H9 (cell line): Measurements from ENCODE around the gene FRMPD1. TPM values are rescaled to one million over a fixed set of nuclear protein-coding genes. Genes with fewer than 3 reads are reported as not detected.

Experiments
- DNase-seq: peaks from one replicate; pipeline ENCODE4 v3.0.0-alpha.2; 2017
- H2AFZ ChIP-seq: one replicate; pipeline ENCODE4 v1.6.1; 2013; ENCODE audit warnings: mild to moderate bottlenecking, low read length, control low read depth, moderate library complexity
- H2AK5ac ChIP-seq: 2 replicates; pipeline ENCODE4 v1.6.1; 2013; ENCODE audit warnings: low read length, control low read depth, mixed read lengths; ENCODE audit not compliant: insufficient read length
- H2BK120ac ChIP-seq: one replicate; pipeline ENCODE4 v1.6.1; 2013; ENCODE audit warnings: low read depth, mild to moderate bottlenecking, low read length, control low read depth, inconsistent platforms; ENCODE audit not compliant: poor library complexity, severe bottlenecking
- H2BK12ac ChIP-seq: 2 replicates; pipeline ENCODE4 v1.6.1; 2013; ENCODE audit warnings: low read length, control low read depth, mixed read lengths, low read depth; ENCODE audit not compliant: insufficient read length
- H2BK15ac ChIP-seq: 2 replicates; pipeline ENCODE4 v1.6.1; 2013; ENCODE audit warnings: low read depth, low read length, control low read depth
- H2BK20ac ChIP-seq: one replicate; pipeline ENCODE4 v1.6.1; 2013; ENCODE audit warnings: low read depth, mild to moderate bottlenecking, low read length, control low read depth, inconsistent platforms; ENCODE audit not compliant: poor library complexity, severe bottlenecking
- H2BK5ac ChIP-seq: 2 replicates; pipeline ENCODE4 v1.6.1; 2013; ENCODE audit warnings: low read length, control low read depth, mixed read lengths; ENCODE audit not compliant: insufficient read length
- H3K14ac ChIP-seq: 2 replicates; pipeline ENCODE4 v1.6.1; 2013; ENCODE audit warnings: low read length, control low read depth; ENCODE audit not compliant: insufficient read depth
- H3K18ac ChIP-seq: 2 replicates; pipeline ENCODE4 v1.6.1; 2013; ENCODE audit warnings: low read depth, mild to moderate bottlenecking, mixed read lengths, low read length, control low read depth; ENCODE audit not compliant: insufficient read length
- H3K23ac ChIP-seq: 2 replicates; pipeline ENCODE4 v1.6.1; 2013; ENCODE audit warnings: low read length, control low read depth, mixed read lengths, low read depth; ENCODE audit not compliant: insufficient read length
- H3K23me2 ChIP-seq: 2 replicates; pipeline ENCODE4 v1.6.1; 2013; ENCODE audit warnings: low read depth, mild to moderate bottlenecking, mixed read lengths, low read length, control low read depth; ENCODE audit not compliant: insufficient read length, poor library complexity, severe bottlenecking
- H3K27ac ChIP-seq: 2 replicates; pipeline ENCODE4 v1.5.1; 2013; ENCODE audit warnings: low read length, control low read depth, mixed read lengths, low read depth; ENCODE audit not compliant: insufficient read length
- H3K27me3 ChIP-seq: 2 replicates; pipeline ENCODE4 v1.6.1; 2013; ENCODE audit warnings: low read length, control low read depth, inconsistent platforms; ENCODE audit not compliant: insufficient read depth
- H3K4ac ChIP-seq: 2 replicates; pipeline ENCODE4 v1.6.1; 2013; ENCODE audit warnings: low read depth, mild to moderate bottlenecking, control low read depth, inconsistent platforms, low read length, moderate library complexity
- H3K4me1 ChIP-seq: 2 replicates; pipeline ENCODE4 v1.6.1; 2013; ENCODE audit warnings: low read length, control low read depth, inconsistent platforms; ENCODE audit not compliant: insufficient read depth
- H3K4me2 ChIP-seq: 2 replicates; pipeline ENCODE4 v1.6.1; 2013; ENCODE audit warnings: low read length, control low read depth, mixed read lengths; ENCODE audit not compliant: insufficient read length, insufficient read depth
- H3K56ac ChIP-seq: 2 replicates; pipeline ENCODE4 v1.6.1; 2013; ENCODE audit warnings: low read depth, mild to moderate bottlenecking, mixed read lengths, low read length, control low read depth; ENCODE audit not compliant: insufficient read length
- H3K79me1 ChIP-seq: 2 replicates; pipeline ENCODE4 v1.6.1; 2013; ENCODE audit warnings: low read depth, mild to moderate bottlenecking, moderate library complexity, low read length, control low read depth, inconsistent platforms; ENCODE audit not compliant: insufficient read depth, poor library complexity, severe bottlenecking
- H3K79me2 ChIP-seq: 2 replicates; pipeline ENCODE4 v1.6.1; 2013; ENCODE audit warnings: low read length, control low read depth, inconsistent platforms; ENCODE audit not compliant: insufficient read depth
- H3K9ac ChIP-seq: 2 replicates; pipeline ENCODE4 v1.6.1; 2013; ENCODE audit warnings: low read length, control low read depth, mixed read lengths; ENCODE audit not compliant: insufficient read length; ENCODE audit errors: extremely low read depth
- H3K9me3 ChIP-seq: one replicate; pipeline ENCODE4 v1.6.1; 2013; ENCODE audit warnings: low read depth, low read length, inconsistent platforms; ENCODE audit not compliant: control insufficient read depth
- H3T11ph ChIP-seq: one replicate; pipeline ENCODE4 v1.6.1; 2013; ENCODE audit warnings: mild to moderate bottlenecking, low read length, control low read depth, inconsistent platforms
- H4K20me1 ChIP-seq: one replicate; pipeline ENCODE4 v1.6.1; 2013; ENCODE audit not compliant: control insufficient read depth, insufficient read length, insufficient read depth
- H4K5ac ChIP-seq: 2 replicates; pipeline ENCODE4 v1.6.1; 2013; ENCODE audit warnings: low read depth, mild to moderate bottlenecking, mixed read lengths, low read length, control low read depth; ENCODE audit not compliant: insufficient read length
- H4K8ac ChIP-seq: replicated peaks from 2 replicates; pipeline ENCODE4 v1.6.1; 2013; ENCODE audit warnings: low read length, control low read depth, mixed read lengths, low read depth; ENCODE audit not compliant: insufficient read length
- H4K91ac ChIP-seq: 2 replicates; pipeline ENCODE4 v1.6.1; 2013; ENCODE audit warnings: low read depth, mild to moderate bottlenecking, moderate library complexity, mixed read lengths, low read length, control low read depth; ENCODE audit not compliant: insufficient read length
- H3K27ac Mint-ChIP-seq, 3 experiments: 2 replicates in 2 of 3; 3 replicates in 1 of 3; pipeline ENCODE4 v1.8.0; 2020 to 2021; ENCODE audit warnings: mixed read lengths in 3 of 3, mild to moderate bottlenecking in 1 of 3, moderate library complexity in 1 of 3
- H3K27me3 Mint-ChIP-seq: 2 replicates; pipeline ENCODE4 v1.8.0; 2021; ENCODE audit warnings: low read depth, mild to moderate bottlenecking, moderate library complexity, mixed read lengths
- H3K36me3 Mint-ChIP-seq, 3 experiments: 2 replicates in 2 of 3; 3 replicates in 1 of 3; pipeline ENCODE4 v1.8.0; 2020 to 2021; ENCODE audit warnings: low read depth in 3 of 3, mixed read lengths in 3 of 3; ENCODE audit not compliant: insufficient read depth in 1 of 3
- H3K4me1 Mint-ChIP-seq, 2 experiments: 2 replicates each; pipeline ENCODE4 v1.8.0; 2020; ENCODE audit warnings: mixed read lengths in 2 of 2
- H3K4me3 Mint-ChIP-seq, 2 experiments: 2 replicates in 1 of 2; 3 replicates in 1 of 2; pipeline ENCODE4 v1.8.0; 2020 to 2021; ENCODE audit warnings: mild to moderate bottlenecking in 2 of 2, mixed read lengths in 2 of 2, moderate library complexity in 1 of 2
- H3K9me3 Mint-ChIP-seq, 2 experiments: 2 replicates in 1 of 2; 3 replicates in 1 of 2; pipeline ENCODE4 v1.8.0; 2020; ENCODE audit warnings: mild to moderate bottlenecking in 2 of 2, mixed read lengths in 2 of 2, moderate library complexity in 1 of 2
- CTCF ChIP-seq: fragments of 200-600 bp; sonication (generic); conservative IDR thresholded peaks from 3 replicates; pipeline ENCODE4 v1.8.0; 2021; ENCODE audit warnings: antibody characterized with exemption, mild to moderate bottlenecking
- WGBS: extraction: QIAGEN DNeasy Blood & Tissue Kit; methylation state at CpG from one replicate; pipeline ENCODE4 v1.1.7; 2013; ENCODE audit warnings: missing lambda C conversion rate, low lambda C conversion rate, mixed read lengths; ENCODE audit not compliant: insufficient read length; ENCODE audit errors: extremely low coverage; 5-methylcytosine and 5-hydroxymethylcytosine counted together
- total RNA-seq: library from RNA; stranded (reverse); gene quantifications from 2 replicates; pipeline ENCODE4 v1.2.1, GENCODE V29; 2021

The FRMPD1 gene
- total RNA-seq, 1 experiment from 2014 or later = 0.04 TPM

- Histone ChIP-seq H3K27ac (no peak overlapping the region), H3K18ac (no peak overlapping the region), H3K79me2 (no peaks in the 10 kb centered on the region), H3K4ac (no peak overlapping the region), H3K79me1 (no peaks in the 10 kb centered on the region), H3K23me2 (no peaks in the 10 kb centered on the region), H3K4me2 (no peak overlapping the region), H2BK12ac (no peak overlapping the region), H2BK5ac (no peak overlapping the region), H3K23ac (no peak overlapping the region), H2BK15ac (no peak overlapping the region), H3K56ac (no peak overlapping the region), H4K8ac (no peak overlapping the region), H2BK120ac (no peak overlapping the region), H4K91ac (no peak overlapping the region), H3K9ac (no peak overlapping the region), H3K4me1 (peaks cover 2% of the 10 kb centered on the region), H3K14ac (no peak overlapping the region), H2AFZ (no peak overlapping the region), H3T11ph (no peak overlapping the region), H2BK20ac (no peak overlapping the region), H3K27me3 (no peaks in the 10 kb centered on the region; the same call in 1 of the 2 replicates), H4K20me1 (no peaks in the 10 kb centered on the region), H4K5ac (no peak overlapping the region), H3K9me3 (no peaks in the 10 kb centered on the region), H2AK5ac (no peak overlapping the region)
- H3K27me3 Mint-ChIP-seq = peaks cover 14% of the 10 kb centered on the region
- DNase-seq = peak; percentile 43
- H3K4me3 Mint-ChIP-seq = no peak overlapping the region
- H3K27ac Mint-ChIP-seq = no peak overlapping the region
- no peak for TF ChIP-seq CTCF
- peaks cover 39 to 52% of the 10 kb centered on the region in 2 experiments for H3K4me1 Mint-ChIP-seq
- H3K9me3 Mint-ChIP-seq = peaks cover 6% of the 10 kb centered on the region in 2 experiments; a peak in 2 of 5 replicates
- H3K36me3 Mint-ChIP-seq = peaks cover 0 to 9% (median 0%) of the 10 kb centered on the region in 3 experiments; a peak in 3 of 7 replicates
- no CpG with 5 or more reads among the region's 5 CpGs for WGBS
These were observed 18.5 kb downstream of the FRMPD1 start for GRCh38 chr9:37669232-37669631.
